GM23338 (cell line): Measurements from ENCODE around the gene HIVEP1. TPM values are rescaled to one million over a fixed set of nuclear protein-coding genes. Genes with fewer than 3 reads are reported as not detected.

Experiments
- ATAC-seq: fragments of 200-7000 bp; cut with Tn5 transposase; 3 replicates; pipeline ENCODE4 v1.9.1; 2020
- DNase-seq: peaks from one replicate; pipeline ENCODE4 v3.0.0-alpha.2; 2015; ENCODE audit warnings: low spot score
- H2AFZ ChIP-seq: fragments of 200-600 bp; sonication (generic); 2 replicates; pipeline ENCODE4 v1.8.0; 2016; ENCODE audit warnings: antibody characterized with exemption, mild to moderate bottlenecking, moderate library complexity
- H3F3A ChIP-seq: fragments of 200-600 bp; sonication (generic); replicated peaks from 2 replicates; pipeline ENCODE4 v1.8.0; 2017; ENCODE audit warnings: antibody characterized with exemption, mixed run types, low read depth
- H3K27ac ChIP-seq: fragments of 200-600 bp; sonication (generic); 2 replicates; pipeline ENCODE4 v1.6.1; 2016; ENCODE audit warnings: low read depth
- H3K27me3 ChIP-seq: fragments of 200-600 bp; sonication (generic); 2 replicates; pipeline ENCODE4 v1.8.0; 2016; ENCODE audit warnings: mild to moderate bottlenecking, mixed run types, moderate library complexity; ENCODE audit not compliant: insufficient read depth
- H3K36me3 ChIP-seq: fragments of 200-600 bp; sonication (generic); 2 replicates; pipeline ENCODE4 v1.8.0; 2016; ENCODE audit warnings: mild to moderate bottlenecking; ENCODE audit not compliant: insufficient read depth
- H3K4me1 ChIP-seq: fragments of 200-600 bp; sonication (generic); 2 replicates; pipeline ENCODE4 v1.8.0; 2016; ENCODE audit warnings: mild to moderate bottlenecking, moderate library complexity; ENCODE audit not compliant: insufficient read depth
- H3K4me2 ChIP-seq: fragments of 200-600 bp; sonication (generic); 2 replicates; pipeline ENCODE4 v1.7.1; 2017; ENCODE audit warnings: mixed run types
- H3K4me3 ChIP-seq: fragments of 200-600 bp; sonication (generic); 2 replicates; pipeline ENCODE4 v1.6.1; 2016; ENCODE audit warnings: mixed run types
- H3K79me2 ChIP-seq: fragments of 200-600 bp; sonication (generic); replicated peaks from 2 replicates; pipeline ENCODE4 v1.8.0; 2017; ENCODE audit warnings: mild to moderate bottlenecking; ENCODE audit not compliant: insufficient read depth
- H3K9me2 ChIP-seq: fragments of 200-600 bp; sonication (generic); 2 replicates; pipeline ENCODE4 v1.8.0; 2017; ENCODE audit not compliant: insufficient read depth
- H4K20me1 ChIP-seq: fragments of 200-600 bp; sonication (generic); replicated peaks from 2 replicates; pipeline ENCODE4 v1.8.0; 2017; ENCODE audit warnings: mild to moderate bottlenecking; ENCODE audit not compliant: insufficient read depth
- H3K27ac Mint-ChIP-seq: 2 replicates; pipeline ENCODE4 v1.8.0; 2020; ENCODE audit warnings: inconsistent platforms, mild to moderate bottlenecking, moderate library complexity, mixed read lengths
- H3K27me3 Mint-ChIP-seq: 3 replicates; pipeline ENCODE4 v1.8.0; 2022; ENCODE audit warnings: low read depth, mild to moderate bottlenecking, moderate library complexity, mixed read lengths, inconsistent platforms; ENCODE audit not compliant: insufficient read depth, poor library complexity
- H3K36me3 Mint-ChIP-seq: 3 replicates; pipeline ENCODE4 v1.8.0; 2021; ENCODE audit warnings: low read depth, mild to moderate bottlenecking, inconsistent platforms, moderate library complexity, mixed read lengths
- H3K4me1 Mint-ChIP-seq: 3 replicates; pipeline ENCODE4 v1.8.0; 2020; ENCODE audit warnings: mild to moderate bottlenecking, inconsistent platforms, mixed read lengths
- H3K4me3 Mint-ChIP-seq: 3 replicates; pipeline ENCODE4 v1.8.0; 2021; ENCODE audit warnings: moderate library complexity, mild to moderate bottlenecking, inconsistent platforms, mixed read lengths
- H3K9me3 Mint-ChIP-seq: 3 replicates; pipeline ENCODE4 v1.8.0; 2020; ENCODE audit warnings: moderate library complexity, mild to moderate bottlenecking, inconsistent platforms, mixed read lengths
- CTCF ChIP-seq, 2 experiments: fragments of 200-600 bp in 1 of 2; sonication (generic) in 1 of 2; conservative IDR thresholded peaks; 2 replicates each; pipeline versions ENCODE4 v1.5.1 to v1.6.1; 2016 to 2017; ENCODE audit warnings: antibody characterized with exemption in 2 of 2, low read depth in 2 of 2, mild to moderate bottlenecking in 2 of 2, moderate library complexity in 1 of 2
- STAT1 ChIP-seq: IDR thresholded peaks from one replicate; pipeline ENCODE4 v1.6.1; 2016; ENCODE audit warnings: antibody characterized with exemption; ENCODE audit not compliant: unreplicated experiment
- ZNF114 ChIP-seq: fragments of 250-450 bp; sonication (Bioruptor Pico); IDR thresholded peaks from 2 replicates; pipeline ENCODE4 v1.5.0; 2020; ENCODE audit warnings: mild to moderate bottlenecking, moderate library complexity
- polyA plus RNA-seq: library from polyadenylated mRNA; unstranded; fragments of >200 nt; fragmentation: Nextera tagmentation; extraction: Ambion mirVana; gene quantifications from 2 replicates; pipeline ENCODE4 v1.2.1, GENCODE V29; 2016
- total RNA-seq: library from RNA; depleted of rRNA; stranded (reverse); fragments of >200 nt; shearing (Covaris generic); gene quantifications from 2 replicates; pipeline ENCODE4 v1.2.3, GENCODE V29; 2014
- TF ChIP-seq, protein P1 (sequence below): fragments of 250-450 bp; sonication (Bioruptor Pico); IDR thresholded peaks from 2 replicates; pipeline ENCODE4 v1.5.0; 2020; ENCODE audit warnings: mild to moderate bottlenecking, moderate library complexity

HIVEP1 gene
- total and polyA plus RNA-seq, 2 experiments from 2014 or later = 10.1 to 21.7 TPM

- peaks cover 33% of the 10 kb centered on the region; the same call in 2 of the 3 replicates for H3K36me3 Mint-ChIP-seq
- Histone ChIP-seq H2AFZ (no peak overlapping the region), H4K20me1 (no peaks in the 10 kb centered on the region; the same call in 1 of the 2 replicates), H3K4me2 (no peak overlapping the region), H3K27me3 (no peaks in the 10 kb centered on the region), H3K27ac (no peak overlapping the region), H3F3A (no peaks in the 10 kb centered on the region), H3K79me2 (peaks cover 100% of the 10 kb centered on the region), H3K4me3 (no peak overlapping the region), H3K36me3 (no peaks in the 10 kb centered on the region), H3K9me2 (no peaks in the 10 kb centered on the region), H3K4me1 (no peaks in the 10 kb centered on the region)
- no peaks in the 10 kb centered on the region for H3K9me3 Mint-ChIP-seq
- no peak for DNase-seq
- TF ChIP-seq STAT1 = no peak
- TF ChIP-seq ZNF114 (CRISPR knock-in tag) = no peak
- no peak for TF ChIP-seq CTCF (conservative IDR thresholded peaks at IDR 0.05; ENCODE audit: low read depth in 2 of 2)
- TF ChIP-seq, protein P1, sequence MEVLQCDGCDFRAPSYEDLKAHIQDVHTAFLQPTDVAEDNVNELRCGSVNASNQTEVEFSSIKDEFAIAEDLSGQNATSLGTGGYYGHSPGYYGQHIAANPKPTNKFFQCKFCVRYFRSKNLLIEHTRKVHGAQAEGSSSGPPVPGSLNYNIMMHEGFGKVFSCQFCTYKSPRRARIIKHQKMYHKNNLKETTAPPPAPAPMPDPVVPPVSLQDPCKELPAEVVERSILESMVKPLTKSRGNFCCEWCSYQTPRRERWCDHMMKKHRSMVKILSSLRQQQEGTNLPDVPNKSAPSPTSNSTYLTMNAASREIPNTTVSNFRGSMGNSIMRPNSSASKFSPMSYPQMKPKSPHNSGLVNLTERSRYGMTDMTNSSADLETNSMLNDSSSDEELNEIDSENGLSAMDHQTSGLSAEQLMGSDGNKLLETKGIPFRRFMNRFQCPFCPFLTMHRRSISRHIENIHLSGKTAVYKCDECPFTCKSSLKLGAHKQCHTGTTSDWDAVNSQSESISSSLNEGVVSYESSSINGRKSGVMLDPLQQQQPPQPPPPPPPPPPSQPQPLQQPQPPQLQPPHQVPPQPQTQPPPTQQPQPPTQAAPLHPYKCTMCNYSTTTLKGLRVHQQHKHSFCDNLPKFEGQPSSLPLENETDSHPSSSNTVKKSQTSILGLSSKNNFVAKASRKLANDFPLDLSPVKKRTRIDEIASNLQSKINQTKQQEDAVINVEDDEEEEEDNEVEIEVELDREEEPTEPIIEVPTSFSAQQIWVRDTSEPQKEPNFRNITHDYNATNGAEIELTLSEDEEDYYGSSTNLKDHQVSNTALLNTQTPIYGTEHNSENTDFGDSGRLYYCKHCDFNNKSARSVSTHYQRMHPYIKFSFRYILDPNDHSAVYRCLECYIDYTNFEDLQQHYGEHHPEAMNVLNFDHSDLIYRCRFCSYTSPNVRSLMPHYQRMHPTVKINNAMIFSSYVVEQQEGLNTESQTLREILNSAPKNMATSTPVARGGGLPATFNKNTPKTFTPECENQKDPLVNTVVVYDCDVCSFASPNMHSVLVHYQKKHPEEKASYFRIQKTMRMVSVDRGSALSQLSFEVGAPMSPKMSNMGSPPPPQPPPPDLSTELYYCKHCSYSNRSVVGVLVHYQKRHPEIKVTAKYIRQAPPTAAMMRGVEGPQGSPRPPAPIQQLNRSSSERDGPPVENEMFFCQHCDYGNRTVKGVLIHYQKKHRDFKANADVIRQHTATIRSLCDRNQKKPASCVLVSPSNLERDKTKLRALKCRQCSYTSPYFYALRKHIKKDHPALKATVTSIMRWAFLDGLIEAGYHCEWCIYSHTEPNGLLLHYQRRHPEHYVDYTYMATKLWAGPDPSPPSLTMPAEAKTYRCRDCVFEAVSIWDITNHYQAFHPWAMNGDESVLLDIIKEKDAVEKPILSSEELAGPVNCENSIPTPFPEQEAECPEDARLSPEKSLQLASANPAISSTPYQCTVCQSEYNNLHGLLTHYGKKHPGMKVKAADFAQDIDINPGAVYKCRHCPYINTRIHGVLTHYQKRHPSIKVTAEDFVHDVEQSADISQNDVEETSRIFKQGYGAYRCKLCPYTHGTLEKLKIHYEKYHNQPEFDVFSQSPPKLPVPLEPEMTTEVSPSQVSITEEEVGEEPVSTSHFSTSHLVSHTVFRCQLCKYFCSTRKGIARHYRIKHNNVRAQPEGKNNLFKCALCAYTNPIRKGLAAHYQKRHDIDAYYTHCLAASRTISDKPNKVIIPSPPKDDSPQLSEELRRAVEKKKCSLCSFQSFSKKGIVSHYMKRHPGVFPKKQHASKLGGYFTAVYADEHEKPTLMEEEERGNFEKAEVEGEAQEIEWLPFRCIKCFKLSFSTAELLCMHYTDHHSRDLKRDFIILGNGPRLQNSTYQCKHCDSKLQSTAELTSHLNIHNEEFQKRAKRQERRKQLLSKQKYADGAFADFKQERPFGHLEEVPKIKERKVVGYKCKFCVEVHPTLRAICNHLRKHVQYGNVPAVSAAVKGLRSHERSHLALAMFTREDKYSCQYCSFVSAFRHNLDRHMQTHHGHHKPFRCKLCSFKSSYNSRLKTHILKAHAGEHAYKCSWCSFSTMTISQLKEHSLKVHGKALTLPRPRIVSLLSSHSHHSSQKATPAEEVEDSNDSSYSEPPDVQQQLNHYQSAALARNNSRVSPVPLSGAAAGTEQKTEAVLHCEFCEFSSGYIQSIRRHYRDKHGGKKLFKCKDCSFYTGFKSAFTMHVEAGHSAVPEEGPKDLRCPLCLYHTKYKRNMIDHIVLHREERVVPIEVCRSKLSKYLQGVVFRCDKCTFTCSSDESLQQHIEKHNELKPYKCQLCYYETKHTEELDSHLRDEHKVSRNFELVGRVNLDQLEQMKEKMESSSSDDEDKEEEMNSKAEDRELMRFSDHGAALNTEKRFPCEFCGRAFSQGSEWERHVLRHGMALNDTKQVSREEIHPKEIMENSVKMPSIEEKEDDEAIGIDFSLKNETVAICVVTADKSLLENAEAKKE (CRISPR knock-in tag) = no peak
- H3K4me1 Mint-ChIP-seq = peaks cover 39% of the 10 kb centered on the region
- peaks cover 2% of the 10 kb centered on the region for H3K27me3 Mint-ChIP-seq
- no peak overlapping the region for H3K27ac Mint-ChIP-seq
- no peak overlapping the region for H3K4me3 Mint-ChIP-seq
- no peak for ATAC-seq
Measured at GRCh38 chr6:12029979-12030737, 18.0 kb downstream of the HIVEP1 start.
